NCI-H526 (cell line): ENCODE measurements around the gene KCNT1.

Source experiments
- DNase-seq, 2 experiments: peaks; one replicate each; lab custom pipeline; 2025; lab: John Stamatoyannopoulos, UW

Gene KCNT1

DNA sequence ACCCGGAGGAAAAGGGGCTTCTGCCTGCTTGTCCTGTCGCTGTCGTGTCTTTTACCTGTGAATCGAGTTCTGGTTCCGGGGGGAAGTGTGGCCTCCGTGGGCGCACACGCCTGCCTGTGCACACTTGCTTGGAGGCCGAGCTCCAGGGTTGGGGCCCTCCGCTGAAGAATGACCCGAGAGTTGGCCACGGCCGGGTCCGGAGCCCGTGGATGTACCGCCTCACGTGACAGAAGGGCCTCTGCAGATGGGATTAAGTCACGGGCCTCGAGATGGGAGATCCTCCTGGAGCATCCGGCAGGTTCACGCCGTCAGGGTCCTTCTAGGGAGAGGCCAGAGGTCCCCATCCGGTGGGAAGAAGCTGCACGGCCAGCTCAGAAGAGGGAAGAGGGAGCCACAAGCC lies 81.0 kb downstream of the KCNT1 start:
- no peak for DNase-seq

- no peak for DNase-seq
These were observed 81.7 kb downstream of the KCNT1 start for GRCh38 chr9:135783540-135784245.

DNA sequence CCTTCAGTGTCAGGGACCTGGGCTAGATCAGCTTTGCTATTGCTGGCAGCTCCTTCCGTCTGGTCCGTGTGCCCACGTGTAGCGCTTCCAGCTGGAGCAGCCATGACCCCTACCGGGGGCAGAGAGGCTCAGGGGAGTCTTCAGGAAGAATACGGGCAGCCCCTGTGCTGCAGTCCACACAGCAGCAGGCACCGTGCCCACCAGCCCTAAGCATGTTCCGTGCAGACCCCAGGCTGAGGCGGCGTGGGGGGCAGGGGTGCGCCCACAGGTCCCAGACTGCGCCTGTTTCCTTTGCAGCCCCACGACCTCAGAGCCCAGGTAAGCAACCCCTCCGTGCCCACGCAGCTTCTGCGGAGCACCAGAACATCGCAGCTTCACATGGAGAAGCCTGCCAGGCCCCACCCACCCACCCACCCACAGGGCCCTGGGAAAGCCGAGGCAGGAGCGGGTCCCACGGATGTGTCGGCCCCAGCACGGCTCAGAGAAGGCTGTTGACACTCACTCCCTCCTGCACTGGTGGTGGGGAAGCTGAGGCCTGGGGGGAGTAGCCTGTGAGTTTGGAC lies 83.1 kb downstream of the KCNT1 start:
- DNase-seq = no peak

GRCh38 chr9:135786146-135786690 lies 84.2 kb downstream of the KCNT1 start:
- DNase-seq = no peak

GRCh38 chr9:135787317-135787716 lies 85.3 kb downstream of the KCNT1 start:
- DNase-seq = no peak

GRCh38 chr9:135787776-135788575 lies 86.0 kb downstream of the KCNT1 start:
- DNase-seq = no peak

DNA sequence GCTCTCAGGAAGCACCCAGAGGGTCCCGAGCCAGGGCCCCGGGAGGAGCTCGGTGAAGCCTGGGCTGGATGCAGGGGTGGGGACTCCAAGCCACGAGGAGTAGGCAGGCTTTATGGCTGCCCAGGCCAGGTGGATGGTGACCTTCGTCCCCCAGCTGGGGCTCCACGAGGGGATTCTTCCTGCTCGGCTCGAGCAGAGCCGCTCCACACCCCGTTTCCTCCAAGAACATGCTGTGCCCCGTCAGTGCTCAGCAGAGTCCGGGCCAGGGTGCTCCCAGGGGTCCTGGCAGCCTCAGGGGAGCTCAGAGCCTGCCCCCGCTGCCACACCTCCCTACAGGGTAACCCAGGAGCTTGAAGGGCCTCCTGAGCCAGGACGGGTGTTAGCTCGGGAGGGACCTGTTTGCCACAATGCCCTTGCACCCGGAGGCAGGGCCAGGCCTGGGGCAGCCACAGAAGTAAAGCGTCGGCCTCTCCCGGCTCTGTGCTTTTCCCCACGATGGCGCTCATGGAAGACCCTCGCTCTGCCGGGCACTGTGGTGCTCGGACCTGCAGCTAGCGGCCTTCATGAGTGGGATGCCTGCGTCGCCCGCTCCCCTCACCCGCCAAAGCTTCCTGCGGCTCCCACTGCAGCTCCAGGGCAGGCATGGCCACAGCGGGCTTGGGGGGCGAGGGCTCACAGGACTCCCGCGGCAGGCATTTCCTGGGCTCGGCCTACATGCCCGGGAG lies 86.8 kb downstream of the KCNT1 start:
- DNase-seq = no peak

DNA sequence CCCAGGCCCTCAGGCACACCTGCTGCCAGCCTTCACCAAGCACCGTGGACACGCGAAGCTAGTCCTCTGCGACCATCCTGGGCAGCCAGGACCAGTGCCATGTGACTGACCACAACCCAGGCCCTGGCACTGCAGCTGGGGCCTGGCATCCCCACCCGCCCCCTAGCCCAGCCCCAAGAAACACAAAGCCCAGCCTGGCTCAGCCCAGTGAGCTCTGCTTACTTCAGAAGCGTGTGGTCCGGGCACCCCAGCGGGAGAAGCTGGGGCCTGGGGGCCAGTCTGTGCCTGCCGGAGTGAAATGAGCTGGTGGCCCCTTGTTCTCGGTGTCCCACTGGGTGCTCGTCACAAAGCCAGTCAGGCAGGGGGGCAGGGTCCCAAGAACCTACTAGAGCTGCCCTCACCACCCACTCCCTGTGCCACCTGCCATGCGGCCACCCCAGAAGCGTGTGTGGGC lies 87.9 kb downstream of the KCNT1 start:
- no peak for DNase-seq

DNA sequence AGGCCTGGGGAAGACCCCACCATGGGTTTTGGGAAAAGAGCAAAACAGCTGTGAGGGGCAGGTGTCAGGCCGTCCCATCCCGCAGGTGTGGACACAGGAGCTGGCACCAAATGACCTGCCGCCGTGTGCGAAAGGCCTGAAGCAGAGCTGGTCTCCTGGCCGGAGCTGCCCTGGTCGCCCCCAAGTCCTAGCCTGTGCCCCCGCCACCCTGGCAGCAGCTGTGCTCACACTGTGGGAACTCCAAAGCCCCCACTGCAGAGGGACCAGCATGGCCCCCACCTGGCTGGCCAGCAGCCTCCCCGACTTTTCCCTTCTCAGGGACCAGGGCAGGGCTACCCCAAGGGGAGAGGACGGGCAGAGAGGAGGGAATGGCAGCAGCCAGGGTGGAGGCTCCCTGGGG lies 88.4 kb downstream of the KCNT1 start:
- DNase-seq = no peak

GRCh38 chr9:135790850-135791249 lies 88.9 kb downstream of the KCNT1 start:
- DNase-seq = no peak

DNA sequence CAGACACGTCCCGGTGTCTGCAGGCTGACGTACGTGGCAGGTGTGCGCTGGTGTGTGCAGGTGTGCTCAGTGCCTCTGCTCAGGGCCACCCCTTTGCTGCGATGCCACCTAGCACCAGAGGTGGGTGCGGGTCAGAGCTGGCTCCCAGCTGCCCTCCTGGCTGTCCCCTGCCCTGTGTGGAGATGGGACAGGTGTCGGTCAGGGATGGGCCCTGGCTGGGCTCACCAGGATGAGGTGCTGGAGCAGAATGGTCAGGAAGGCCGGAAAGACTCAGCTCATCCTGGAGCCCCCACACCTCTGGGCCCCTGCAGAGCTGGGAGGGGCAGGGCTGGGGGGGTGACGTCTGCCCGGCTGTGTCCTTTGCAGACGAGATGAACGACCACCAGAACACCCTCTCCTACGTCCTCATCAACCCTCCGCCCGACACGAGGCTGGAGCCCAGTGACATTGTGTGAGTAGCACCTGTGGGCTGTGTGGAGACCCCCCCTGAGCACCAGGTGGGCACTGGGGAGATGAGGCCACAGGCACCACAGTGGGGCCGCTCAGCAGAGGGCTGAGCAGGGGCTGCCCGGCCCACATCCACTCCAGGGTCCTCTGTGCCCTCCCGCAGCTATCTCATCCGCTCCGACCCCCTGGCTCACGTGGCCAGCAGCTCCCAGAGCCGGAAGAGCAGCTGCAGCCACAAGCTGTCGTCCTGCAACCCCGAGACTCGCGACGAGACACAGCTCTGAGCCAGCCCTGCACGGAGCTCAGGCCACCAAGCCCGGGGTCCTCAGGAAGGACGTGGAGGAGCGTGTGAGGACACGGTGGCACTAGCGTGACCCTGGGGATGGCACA lies 89.7 kb downstream of the KCNT1 start:
- DNase-seq = no peak

DNA sequence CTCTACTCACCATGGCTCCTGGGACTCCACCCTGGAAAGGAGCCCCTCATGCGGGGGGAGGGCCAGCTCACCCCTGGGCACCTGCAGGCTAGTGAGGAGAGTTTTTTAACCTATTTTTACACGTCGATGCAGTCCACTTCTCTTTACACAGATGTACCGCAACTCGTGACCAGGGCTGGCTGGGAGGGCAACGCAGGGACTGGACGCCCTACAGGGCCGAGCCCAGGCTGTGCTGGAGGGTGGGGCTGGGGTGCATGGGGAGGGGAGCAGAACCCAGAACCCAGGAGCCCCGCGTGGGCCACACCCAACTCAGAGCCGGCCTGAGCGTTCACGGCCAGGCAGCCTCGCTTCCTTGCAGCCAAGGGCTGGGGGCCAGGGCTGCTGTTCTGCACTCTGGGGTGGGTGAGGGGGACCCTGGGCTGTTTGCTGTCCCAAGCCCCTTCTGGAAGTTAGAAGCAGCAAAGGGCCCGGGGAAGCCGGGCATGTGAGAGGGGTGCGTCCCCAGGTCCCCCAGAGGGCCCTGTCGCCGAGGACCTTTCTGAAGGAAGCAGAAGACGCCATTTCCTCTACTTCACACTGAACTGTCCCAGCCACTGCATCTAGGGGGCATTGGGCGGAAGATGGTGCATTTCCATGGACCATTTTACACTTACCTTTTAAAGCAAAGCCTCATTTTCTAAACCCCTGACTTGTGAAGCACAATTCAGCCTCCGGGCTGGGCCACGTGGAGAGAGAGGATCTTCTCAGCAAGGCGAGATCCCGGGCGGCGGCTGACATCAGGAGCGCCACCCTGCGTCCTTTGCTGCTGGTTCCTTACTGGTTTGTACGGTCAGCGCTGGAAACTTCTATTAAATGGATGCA lies 90.5 kb downstream of the KCNT1 start:
- DNase-seq = peak in 1 of 2 experiments; percentile 58

GRCh38 chr9:135793221-135794056 lies 91.5 kb downstream of the KCNT1 start:
- DNase-seq = no peak

DNA sequence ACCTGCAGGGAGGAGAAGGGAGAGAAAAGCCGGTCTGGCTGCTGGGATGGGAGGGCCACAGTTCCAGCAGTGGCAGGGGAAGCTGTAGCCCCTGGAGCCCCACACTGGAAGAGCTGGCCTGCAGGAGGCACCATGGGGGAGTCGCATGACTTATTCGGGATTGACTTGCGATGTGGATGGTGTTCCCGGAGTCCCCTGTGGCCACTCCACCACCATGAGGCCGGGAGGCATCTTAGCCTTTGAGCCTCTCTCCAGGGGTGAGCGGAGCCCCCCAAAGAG lies 92.0 kb downstream of the KCNT1 start:
- no peak for DNase-seq

DNA sequence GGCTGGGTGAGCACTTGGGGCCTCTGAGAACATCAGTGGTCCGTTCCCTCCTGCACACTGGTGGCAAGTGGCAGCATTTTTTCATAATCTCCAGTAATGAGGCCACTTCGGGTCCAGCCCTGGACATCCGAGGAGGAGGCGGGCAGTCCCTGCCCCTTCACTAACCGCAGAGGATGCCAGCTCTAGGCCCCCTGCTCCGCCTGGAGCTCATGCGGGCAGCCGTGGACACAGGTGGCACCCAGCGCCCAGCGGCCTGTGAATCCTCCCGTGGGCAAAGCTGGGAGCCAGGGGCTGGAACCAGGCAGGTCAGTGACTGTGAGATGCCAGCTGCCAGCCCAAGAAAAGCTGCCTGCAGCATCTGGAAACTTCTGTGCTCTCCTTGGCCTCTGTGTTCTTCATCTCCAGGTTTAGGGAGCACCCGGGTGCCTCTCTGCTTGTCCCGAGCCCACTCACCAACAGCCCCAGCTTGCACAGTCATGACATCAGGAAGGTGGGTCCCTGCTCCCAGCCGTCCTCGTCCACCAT lies 92.4 kb downstream of the KCNT1 start:
- no peak for DNase-seq

GRCh38 chr9:135795391-135795790 lies 93.4 kb downstream of the KCNT1 start:
- DNase-seq = no peak

DNA sequence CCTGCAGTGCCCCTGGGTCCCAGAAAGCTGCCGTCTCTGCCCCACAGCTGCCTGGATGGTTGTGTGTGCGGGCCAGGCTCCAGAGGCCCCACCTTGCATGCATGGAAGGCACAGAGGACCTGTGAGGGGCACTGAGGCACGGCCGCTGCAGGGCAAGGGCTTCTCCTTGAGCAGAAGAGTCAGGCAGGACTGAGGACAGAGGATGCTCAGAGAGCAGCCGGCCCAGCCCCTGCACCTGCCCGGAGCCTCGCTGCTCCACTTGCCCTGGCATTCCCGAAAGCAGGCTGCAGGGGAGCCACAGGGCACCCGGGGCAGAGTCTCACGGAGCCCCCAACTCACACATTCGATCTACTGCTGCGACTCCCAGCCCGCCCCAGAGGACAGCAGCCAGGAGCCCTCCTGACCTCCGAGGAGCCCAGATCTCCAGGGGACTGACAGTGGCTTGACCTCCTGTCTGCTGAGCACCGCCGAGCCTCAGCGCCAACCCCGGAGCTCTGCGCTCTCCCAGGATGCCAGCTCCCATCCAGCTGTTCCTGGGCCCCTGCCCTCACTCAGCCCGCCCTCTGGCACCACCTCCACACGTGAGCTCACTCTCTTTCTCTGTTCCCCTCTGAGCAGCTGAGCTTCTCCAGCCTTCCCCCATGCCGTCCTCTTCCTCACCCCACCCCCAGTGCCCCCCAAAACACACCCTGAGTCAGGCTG lies 95.0 kb downstream of the KCNT1 start:
- no peak for DNase-seq

DNA sequence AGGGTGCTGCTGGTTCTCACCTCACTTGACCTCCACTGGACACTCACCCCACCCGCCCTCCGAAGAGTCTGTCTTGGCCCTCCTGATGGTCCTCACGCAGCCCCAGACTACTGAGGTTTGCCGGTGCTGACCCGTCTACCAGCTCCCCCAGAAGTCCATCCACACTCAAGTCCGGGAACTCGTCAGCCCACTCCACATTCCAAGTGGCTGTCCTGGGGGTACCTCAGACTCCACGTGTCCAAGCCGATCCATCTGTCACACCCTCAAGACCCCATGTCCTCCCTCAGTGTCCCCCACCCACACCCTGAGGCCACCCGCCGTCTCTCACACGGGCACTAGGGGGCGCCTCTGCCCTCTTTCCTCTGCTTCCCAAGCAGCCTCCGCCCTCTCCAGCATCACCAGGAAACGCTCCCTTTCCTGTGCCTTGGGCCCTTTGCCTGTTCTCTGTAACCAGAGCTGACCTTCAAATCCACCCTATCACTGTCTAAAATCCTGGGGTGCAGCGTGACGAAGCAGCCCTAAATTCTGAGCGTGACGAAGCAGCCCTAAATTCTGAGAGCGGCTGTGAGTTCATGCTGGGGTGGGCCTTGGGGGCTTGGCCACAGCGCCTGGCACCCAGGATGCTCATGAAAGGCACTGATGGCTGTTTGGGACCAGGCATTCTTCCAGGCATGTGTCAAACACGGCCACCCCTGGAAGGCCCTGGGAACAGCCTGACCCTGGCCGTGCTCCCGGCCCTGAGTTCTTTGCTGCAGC lies 95.7 kb downstream of the KCNT1 start:
- DNase-seq = peak; percentile 19 to 55
